Prostate gland (tissue), 2 donors: Measurements from ENCODE around the gene ACTG2. TPM values are rescaled to one million over a fixed set of nuclear protein-coding genes. Genes with fewer than 3 reads are reported as not detected.

Experiments used
- DNase-seq: peaks from one replicate; pipeline ENCODE4 v3.0.0-alpha.2; 2019; ENCODE audit warnings: low spot score
- H3K27ac ChIP-seq, 2 donors: fragments of 200-600 bp; sonication (generic); 2 replicates each; pipeline ENCODE4 v1.5.1; 2017 to 2019
- H3K27me3 ChIP-seq: fragments of 200-600 bp; sonication (generic); replicated peaks from 2 replicates; pipeline ENCODE4 v1.5.1; 2019; ENCODE audit not compliant: insufficient read depth
- H3K36me3 ChIP-seq, 2 donors: fragments of 200-600 bp; sonication (generic); 1 replicate in 1 of 2; 2 replicates in 1 of 2; pipeline versions ENCODE4 v1.5.1 to v1.8.1; 2017 to 2019
- H3K4me1 ChIP-seq: fragments of 200-600 bp; sonication (generic); replicated peaks from 2 replicates; pipeline ENCODE4 v1.5.1; 2019
- H3K4me3 ChIP-seq, 2 donors: fragments of 200-600 bp; sonication (generic); 2 replicates each; pipeline ENCODE4 v1.5.1; 2017 to 2019
- H3K9me3 ChIP-seq: fragments of 200-600 bp; sonication (generic); 2 replicates; pipeline ENCODE4 v1.5.1; 2017
- CTCF ChIP-seq, 4 experiments: fragments of 200-600 bp in 2 of 4; fragments of 450-650 bp in 2 of 4; sonication (generic) in 2 of 4; IDR thresholded peaks; 1 replicate in 3 of 4; 2 replicates in 1 of 4; pipeline ENCODE4 v1.5.1; 2016 to 2019; ENCODE audit warnings: antibody characterized with exemption in 4 of 4, mild to moderate bottlenecking in 2 of 4, moderate library complexity in 2 of 4
- POLR2A ChIP-seq: fragments of 450-650 bp; IDR thresholded peaks from one replicate; pipeline ENCODE4 v1.6.1; 2016; ENCODE audit warnings: antibody characterized with exemption, mild to moderate bottlenecking
- POLR2AphosphoS5 ChIP-seq: sonication (generic); formaldehyde crosslinking; IDR thresholded peaks from one replicate; pipeline ENCODE4 v1.6.1; 2017; ENCODE audit warnings: antibody characterized with exemption
- WGBS: methylation state at CpG from one replicate; pipeline ENCODE4 v1.1.5; 2018; 5-methylcytosine and 5-hydroxymethylcytosine counted together
- intact Hi-C: fragments of 100-400 bp; cut with DNase I; formaldehyde crosslinking; loops from one replicate; pipeline ENCODE4 v1.14.2; 2022
- total RNA-seq, 2 donors: library from RNA; depleted of rRNA; stranded (reverse); fragments of >200 nt; gene quantifications; one replicate each; pipeline ENCODE4 v1.1.0, GENCODE V29; 2016

Gene ACTG2
- total RNA-seq, 2 donors from 2014 or later = 1,031 to 1,176 TPM

GRCh38 chr2:73952499-73953446 is 60.0 kb downstream of the ACTG2 start:
- Histone ChIP-seq H3K27me3 (no peaks in the 10 kb centered on the region), H3K27ac (no peak overlapping the region), H3K4me3 (no peak overlapping the region), H3K36me3 (peaks cover 0 to 9% of the 10 kb centered on the region in 2 donors), H3K4me1 (no peaks in the 10 kb centered on the region), H3K9me3 (no peaks in the 10 kb centered on the region)
- DNase-seq = no peak
- TF ChIP-seq POLR2A = no peak
- TF ChIP-seq CTCF (IDR thresholded peaks at IDR 0.05) = no peak
- TF ChIP-seq POLR2AphosphoS5 = no peak
- intact Hi-C loops = no loop called here
- 71% methylated on average over 12 of the region's 12 CpGs for WGBS

GRCh38 chr2:73956218-73956865 is 63.5 kb downstream of the ACTG2 start:
- H3K27me3 ChIP-seq = no peaks in the 10 kb centered on the region
- H3K4me3 ChIP-seq = no peak overlapping the region
- H3K9me3 ChIP-seq = no peaks in the 10 kb centered on the region
- DNase-seq = no peak
- H3K36me3 ChIP-seq = no peaks in the 10 kb centered on the region
- H3K4me1 ChIP-seq = no peaks in the 10 kb centered on the region
- intact Hi-C loops = no loop called here
- H3K27ac ChIP-seq = no peak overlapping the region
- WGBS = 76% methylated on average over 5 of the region's 5 CpGs
- no peak for TF ChIP-seq POLR2AphosphoS5
- no peak for TF ChIP-seq CTCF (IDR thresholded peaks at IDR 0.05)
- no peak for TF ChIP-seq POLR2A

- intact Hi-C loops = no loop called here
- Histone ChIP-seq H3K36me3 (no peaks in the 10 kb centered on the region), H3K4me3 (no peak overlapping the region), H3K9me3 (no peaks in the 10 kb centered on the region), H3K27ac (no peak overlapping the region), H3K4me1 (no peaks in the 10 kb centered on the region), H3K27me3 (no peaks in the 10 kb centered on the region)
- no peak for DNase-seq
- 97% methylated on average over 4 of the region's 4 CpGs for WGBS
- TF ChIP-seq CTCF (IDR thresholded peaks at IDR 0.05) = no peak
- TF ChIP-seq POLR2A = no peak
- TF ChIP-seq POLR2AphosphoS5 = no peak
Observed at GRCh38 chr2:73961274-73961673, 68.5 kb downstream of the ACTG2 start.

GRCh38 chr2:73961823-73962615 is 69.2 kb downstream of the ACTG2 start:
- Histone ChIP-seq H3K36me3 (no peaks in the 10 kb centered on the region), H3K9me3 (no peaks in the 10 kb centered on the region), H3K27me3 (no peaks in the 10 kb centered on the region), H3K27ac (no peak overlapping the region), H3K4me1 (no peaks in the 10 kb centered on the region), H3K4me3 (no peak overlapping the region)
- 77% methylated on average over 12 of the region's 12 CpGs for WGBS
- no peak for DNase-seq
- no peak for TF ChIP-seq POLR2AphosphoS5
- TF ChIP-seq CTCF (IDR thresholded peaks at IDR 0.05) = no peak
- no peak for TF ChIP-seq POLR2A
- intact Hi-C loops = no loop called here
